ENCODE data around the gene EXOC1L. TPM values are rescaled to one million over a fixed set of nuclear protein-coding genes. Genes with fewer than 3 reads are reported as not detected.

Gene EXOC1L
- total RNA-seq, 5 donors from 2014 or later (not counting 1 experiment from before 2014, with no cell fraction given) = not detected

DNA sequence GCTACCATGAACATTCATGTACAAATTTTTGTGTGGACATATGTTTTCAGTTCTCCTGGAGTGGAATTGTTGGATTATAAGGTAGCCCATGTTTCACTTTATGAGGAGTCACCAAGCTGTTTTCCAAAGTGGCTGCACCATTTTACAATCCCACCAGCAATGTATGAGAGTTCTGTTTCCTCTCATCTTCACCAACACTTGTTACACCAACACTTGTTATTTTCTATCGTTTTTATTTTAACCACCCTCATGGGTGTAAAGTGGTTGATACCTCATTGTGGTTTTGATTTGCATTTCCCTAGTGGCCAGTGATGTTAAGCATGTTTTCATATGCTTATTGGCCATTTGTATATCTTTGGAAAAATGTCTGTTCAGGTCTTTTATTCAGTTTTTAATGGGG is 38.0 kb downstream of the EXOC1L start:
- Histone ChIP-seq H3K27me3 (replicated peaks in 1 of 2; ENCODE audit: control insufficient read depth in 2 of 2, extremely low read depth in 1 of 2, insufficient read depth in 2 of 2, low read length in 1 of 2) (no peaks in the 10 kb centered on the region), H3K27ac (ENCODE audit: low read length) (no peak overlapping the region), H3K4me1 (ENCODE audit: control insufficient read depth in 1 of 2, extremely low read depth in 1 of 2, insufficient read depth in 2 of 2, low read length in 2 of 2) (peaks cover 8 to 9% of the 10 kb centered on the region in 2 experiments), H3K4me3 (ENCODE audit: control insufficient read depth in 1 of 2, extremely low read depth in 1 of 2, low read length in 1 of 2) (no peak overlapping the region), H3K9me3 (no peaks in the 10 kb centered on the region), H3K36me3 (ENCODE audit: control insufficient read depth in 2 of 2, extremely low read depth in 1 of 2, insufficient read depth in 1 of 2, low read length in 1 of 2) (peaks cover 0 to 27% of the 10 kb centered on the region in 2 donors)
- Mint-ChIP-seq H3K4me3 (no peak overlapping the region), H3K36me3 (peaks cover 32% of the 10 kb centered on the region), H3K4me1 (peaks cover 22 to 35% (median 32%) of the 10 kb centered on the region in 3 donors), H3K27me3 (no peaks in the 10 kb centered on the region), H3K9me3 (no peaks in the 10 kb centered on the region), H3K27ac (no peak overlapping the region)
- DNase-seq (no peak), ATAC-seq (replicated peaks in 1 of 4) (no peak)
- POLR2A ChIA-PET = no interaction called here
- CTCF ChIA-PET = no interaction called here
- no CpG with 5 or more reads among the region's 1 CpG for WGBS (ENCODE audit: insufficient coverage)

DNA sequence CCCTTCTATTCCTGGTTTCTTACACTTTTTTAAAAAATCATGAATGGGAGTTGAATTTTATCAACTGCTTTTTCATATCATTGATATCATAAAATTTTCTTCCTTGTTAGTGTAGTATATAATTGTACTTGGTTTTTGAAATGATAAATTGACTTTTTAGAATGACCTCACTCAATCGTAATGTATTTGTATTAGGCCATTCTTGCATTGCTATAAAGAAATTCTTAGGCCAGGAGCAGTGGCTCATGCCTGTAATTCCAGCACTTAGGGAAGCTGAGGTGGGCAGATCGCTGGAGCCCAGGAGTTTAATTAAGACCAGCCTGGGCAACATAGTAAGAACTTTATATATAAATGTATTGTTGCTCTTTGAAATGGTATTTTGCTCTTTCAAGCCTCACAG is 40.1 kb downstream of the EXOC1L start:
- WGBS (ENCODE audit: insufficient coverage) = no CpG with 5 or more reads among the region's 2 CpGs
- no peak overlapping the region for H3K27ac ChIP-seq (ENCODE audit: low read length)
- ATAC-seq (replicated peaks in 1 of 4) = no peak
- H3K36me3 ChIP-seq (ENCODE audit: control insufficient read depth in 2 of 2, extremely low read depth in 1 of 2, insufficient read depth in 1 of 2, low read length in 1 of 2) = peaks cover 0 to 36% of the 10 kb centered on the region in 2 donors
- Mint-ChIP-seq H3K9me3 (no peaks in the 10 kb centered on the region), H3K27me3 (no peaks in the 10 kb centered on the region), H3K4me3 (no peak overlapping the region), H3K36me3 (peaks cover 37% of the 10 kb centered on the region), H3K4me1 (peaks cover 10 to 22% (median 21%) of the 10 kb centered on the region in 3 donors), H3K27ac (no peak overlapping the region)
- no peak for DNase-seq
- H3K4me1 ChIP-seq (ENCODE audit: control insufficient read depth in 1 of 2, extremely low read depth in 1 of 2, insufficient read depth in 2 of 2, low read length in 2 of 2) = peaks cover 0 to 2% of the 10 kb centered on the region in 2 experiments
- no peaks in the 10 kb centered on the region for H3K9me3 ChIP-seq
- no peak overlapping the region for H3K4me3 ChIP-seq (ENCODE audit: control insufficient read depth in 1 of 2, extremely low read depth in 1 of 2, low read length in 1 of 2)
- ChIA-PET POLR2A (interaction anchor here in 1 of 2 donors (0.6 kb wide), 1 partner anchor 442 kb away, joined by 3 read pairs; no protein-coding TSS in a partner anchor), CTCF (interaction anchor here in 1 of 2 donors (0.6 kb wide), 1 partner anchor 514 kb away, joined by 3 read pairs; the partner anchor contains the start of gene SRD5A3)
- H3K27me3 ChIP-seq (replicated peaks in 1 of 2; ENCODE audit: control insufficient read depth in 2 of 2, extremely low read depth in 1 of 2, insufficient read depth in 2 of 2, low read length in 1 of 2) = no peaks in the 10 kb centered on the region

DNA sequence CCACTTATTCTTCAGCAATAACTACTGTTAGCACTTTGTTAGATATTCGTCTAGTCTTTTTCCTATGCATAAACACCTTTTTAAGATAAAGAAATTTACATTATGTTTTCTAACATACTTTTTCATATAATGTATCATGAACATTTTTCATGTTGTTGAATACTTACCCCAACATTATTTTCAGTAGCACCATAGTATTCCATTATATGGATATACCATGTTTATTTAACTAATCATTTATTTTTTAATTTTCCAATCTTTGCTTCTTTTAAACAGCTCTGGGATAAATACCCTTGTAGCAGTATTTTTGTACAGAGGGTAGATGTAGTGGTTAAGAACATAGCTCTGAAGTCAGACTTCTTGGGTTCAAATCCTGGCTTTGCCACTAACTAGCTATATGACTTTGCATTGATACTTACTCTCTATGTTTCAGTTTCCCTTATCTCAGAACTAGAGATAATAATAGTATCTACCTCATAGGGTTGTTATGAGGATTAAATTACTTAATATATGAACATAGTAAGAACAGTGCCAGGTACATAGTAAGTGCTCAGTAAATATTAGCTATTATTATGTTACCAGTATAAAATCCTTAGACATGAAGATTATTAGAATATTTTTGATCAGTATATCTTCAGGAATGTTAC is 45.1 kb downstream of the EXOC1L start:
- no peaks in the 10 kb centered on the region for H3K27me3 ChIP-seq (replicated peaks in 1 of 2; ENCODE audit: control insufficient read depth in 2 of 2, extremely low read depth in 1 of 2, insufficient read depth in 2 of 2, low read length in 1 of 2)
- H3K27ac ChIP-seq (ENCODE audit: low read length) = no peak overlapping the region
- Mint-ChIP-seq H3K4me1 (peaks cover 20 to 25% (median 23%) of the 10 kb centered on the region in 3 donors), H3K4me3 (no peak overlapping the region), H3K9me3 (no peaks in the 10 kb centered on the region), H3K36me3 (peaks cover 35% of the 10 kb centered on the region), H3K27me3 (no peaks in the 10 kb centered on the region), H3K27ac (no peak overlapping the region)
- ChIA-PET CTCF (interaction anchor here in 1 of 2 donors (0.9 to 2.5 kb wide), 2 partner anchors 11 to 470 kb away, joined by 3 to 12 read pairs; partner anchors contain the start of gene EXOC1), POLR2A (interaction anchor here in 1 of 2 donors (0.7 kb wide), 1 partner anchor 776 kb away, joined by 3 read pairs; no protein-coding TSS in a partner anchor)
- H3K9me3 ChIP-seq = no peaks in the 10 kb centered on the region
- no peak for ATAC-seq (replicated peaks in 1 of 4)
- WGBS (ENCODE audit: insufficient coverage) = no CpG with 5 or more reads among the region's 1 CpG
- H3K4me1 ChIP-seq (ENCODE audit: control insufficient read depth in 1 of 2, extremely low read depth in 1 of 2, insufficient read depth in 2 of 2, low read length in 2 of 2) = no peaks in the 10 kb centered on the region
- no peak overlapping the region for H3K4me3 ChIP-seq (ENCODE audit: control insufficient read depth in 1 of 2, extremely low read depth in 1 of 2, low read length in 1 of 2)
- peaks cover 0 to 44% of the 10 kb centered on the region in 2 donors for H3K36me3 ChIP-seq (ENCODE audit: control insufficient read depth in 2 of 2, extremely low read depth in 1 of 2, insufficient read depth in 1 of 2, low read length in 1 of 2)
- DNase-seq = no peak

DNA sequence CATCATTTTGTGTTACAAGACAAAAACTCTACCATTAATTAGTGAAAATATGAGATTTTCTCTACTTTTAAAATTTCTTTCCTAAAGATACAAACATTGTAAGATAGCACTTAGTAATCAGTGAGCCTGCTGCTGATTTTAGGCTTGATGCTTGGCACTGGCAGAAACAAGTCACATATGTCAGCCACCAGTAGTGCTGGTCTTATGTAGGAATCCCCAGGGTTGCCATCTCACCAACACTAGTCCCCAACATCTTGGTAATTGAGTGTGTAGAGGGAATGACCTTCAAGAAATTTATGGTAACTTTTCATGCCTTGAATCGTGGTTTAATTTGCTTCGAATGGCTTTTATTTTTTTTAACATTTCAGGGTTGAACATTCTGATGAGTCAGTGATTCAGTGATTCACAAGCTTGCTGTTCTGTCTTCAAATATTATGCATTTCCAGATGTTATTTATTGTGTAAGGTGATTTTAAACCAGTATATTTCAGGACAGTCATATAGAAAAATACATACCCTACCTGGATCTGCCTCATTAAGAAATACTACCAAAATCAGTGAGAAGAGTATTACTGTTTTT is 45.7 kb downstream of the EXOC1L start:
- no peak overlapping the region for H3K4me3 ChIP-seq (ENCODE audit: control insufficient read depth in 1 of 2, extremely low read depth in 1 of 2, low read length in 1 of 2)
- H3K9me3 ChIP-seq = no peaks in the 10 kb centered on the region
- Mint-ChIP-seq H3K9me3 (no peaks in the 10 kb centered on the region), H3K36me3 (peaks cover 38% of the 10 kb centered on the region), H3K27me3 (no peaks in the 10 kb centered on the region), H3K27ac (peak overlapping the region; percentile 66 to 84), H3K4me3 (no peak overlapping the region), H3K4me1 (peaks cover 20 to 22% (median 22%) of the 10 kb centered on the region in 3 donors)
- H3K27ac ChIP-seq (ENCODE audit: low read length) = peak overlapping the region; percentile 6
- H3K4me1 ChIP-seq (ENCODE audit: control insufficient read depth in 1 of 2, extremely low read depth in 1 of 2, insufficient read depth in 2 of 2, low read length in 2 of 2) = no peaks in the 10 kb centered on the region
- H3K27me3 ChIP-seq (replicated peaks in 1 of 2; ENCODE audit: control insufficient read depth in 2 of 2, extremely low read depth in 1 of 2, insufficient read depth in 2 of 2, low read length in 1 of 2) = no peaks in the 10 kb centered on the region
- DNase-seq = no peak
- H3K36me3 ChIP-seq (ENCODE audit: control insufficient read depth in 2 of 2, extremely low read depth in 1 of 2, insufficient read depth in 1 of 2, low read length in 1 of 2) = peaks cover 0 to 48% of the 10 kb centered on the region in 2 donors
- no peak for ATAC-seq (replicated peaks in 1 of 4)
- WGBS (ENCODE audit: insufficient coverage) = no CpG with 5 or more reads among the region's 2 CpGs
- ChIA-PET CTCF (interaction anchor here (0.7 to 3.0 kb wide), 9 partner anchors 10 to 570 kb away, joined by 3 to 24 read pairs (median 3); partner anchors contain the start of genes EXOC1 (in 2 of the 2), CEP135 (in 1 of the 2), PAICS (in 1 of the 2) and PPAT (in 1 of the 2)), POLR2A (interaction anchor here in 1 of 2 donors (0.7 kb wide), 2 partner anchors 15 to 776 kb away, joined by 3 read pairs; no protein-coding TSS in a partner anchor)

DNA sequence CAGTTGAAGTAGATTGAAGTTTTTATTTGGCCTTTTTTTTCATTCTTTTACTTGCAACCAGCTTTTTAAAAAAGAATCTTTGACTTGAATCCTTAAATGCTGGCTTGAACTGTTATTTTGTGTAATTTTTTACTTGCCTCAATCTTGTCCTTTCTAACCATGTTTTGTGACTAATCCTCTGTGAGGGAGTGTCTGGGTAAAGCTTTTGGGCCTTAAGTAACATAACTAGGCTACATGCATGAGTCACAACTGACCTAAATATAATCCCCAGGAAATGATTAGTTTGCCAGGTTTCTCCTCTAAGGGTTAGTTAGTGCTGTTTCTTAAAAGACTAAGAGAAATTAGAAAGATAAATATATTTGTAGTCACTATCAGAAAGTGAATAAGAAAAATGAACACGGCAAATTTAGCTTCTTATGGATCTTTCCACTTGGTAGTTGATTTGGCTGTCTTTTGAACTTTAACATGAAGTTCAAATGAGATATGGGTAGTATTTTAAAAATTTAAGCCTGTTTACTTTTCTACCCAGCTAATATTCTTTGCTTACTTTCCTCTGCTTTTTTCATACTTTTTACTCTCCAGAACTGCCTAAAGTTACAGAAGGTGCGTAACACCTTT is 46.8 kb downstream of the EXOC1L start:
- peaks cover 43% of the 10 kb centered on the region for H3K36me3 Mint-ChIP-seq
- ChIA-PET CTCF (interaction anchor here (0.8 to 3.0 kb wide), 12 partner anchors 11 to 682 kb away, joined by 3 to 24 read pairs (median 4); partner anchors contain the start of genes CEP135 (in 1 of the 2), EXOC1 (in 1 of the 2), PAICS (in 1 of the 2) and PPAT (in 1 of the 2)), POLR2A (interaction anchor here (0.5 to 0.7 kb wide), 3 partner anchors 14 to 471 kb away, joined by 3 to 4 read pairs (median 3); partner anchors contain the start of gene TMEM165 (in 1 of the 2))
- Histone ChIP-seq H3K27ac (ENCODE audit: low read length) (peak overlapping the region; percentile 35), H3K4me3 (ENCODE audit: control insufficient read depth in 1 of 2, extremely low read depth in 1 of 2, low read length in 1 of 2) (no peak overlapping the region), H3K4me1 (ENCODE audit: control insufficient read depth in 1 of 2, extremely low read depth in 1 of 2, insufficient read depth in 2 of 2, low read length in 2 of 2) (no peaks in the 10 kb centered on the region), H3K9me3 (no peaks in the 10 kb centered on the region), H3K36me3 (ENCODE audit: control insufficient read depth in 2 of 2, extremely low read depth in 1 of 2, insufficient read depth in 1 of 2, low read length in 1 of 2) (peaks cover 0 to 51% of the 10 kb centered on the region in 2 donors), H3K27me3 (replicated peaks in 1 of 2; ENCODE audit: control insufficient read depth in 2 of 2, extremely low read depth in 1 of 2, insufficient read depth in 2 of 2, low read length in 1 of 2) (no peaks in the 10 kb centered on the region)
- WGBS (ENCODE audit: insufficient coverage) = no CpG with 5 or more reads among the region's 2 CpGs
- H3K9me3 Mint-ChIP-seq = no peaks in the 10 kb centered on the region
- ATAC-seq (replicated peaks in 1 of 4) (peak; percentile 50 to 90 (median 78)), DNase-seq (peak in 1 of 35 experiments; percentile 33)
- peak overlapping the region in 1 of 3 donors; percentile 21 for H3K4me3 Mint-ChIP-seq
- H3K27ac Mint-ChIP-seq = peak overlapping the region; percentile 66 to 84
- H3K27me3 Mint-ChIP-seq = no peaks in the 10 kb centered on the region
- H3K4me1 Mint-ChIP-seq = peaks cover 14 to 22% (median 20%) of the 10 kb centered on the region in 3 donors

Data from T-cell (primary cell).